Measurements from ENCODE around the gene VCP. TPM values are rescaled to one million over a fixed set of nuclear protein-coding genes. Genes with fewer than 3 reads are reported as not detected.
"Not testable (repeated sequence)": the region's sequence is repeated elsewhere in the genome, so short reads cannot be mapped to it uniquely, and the experiment has no call there.

Gene VCP
- total RNA-seq, 8 experiments from 2014 or later: 112 to 342 (median 164) TPM

DNA sequence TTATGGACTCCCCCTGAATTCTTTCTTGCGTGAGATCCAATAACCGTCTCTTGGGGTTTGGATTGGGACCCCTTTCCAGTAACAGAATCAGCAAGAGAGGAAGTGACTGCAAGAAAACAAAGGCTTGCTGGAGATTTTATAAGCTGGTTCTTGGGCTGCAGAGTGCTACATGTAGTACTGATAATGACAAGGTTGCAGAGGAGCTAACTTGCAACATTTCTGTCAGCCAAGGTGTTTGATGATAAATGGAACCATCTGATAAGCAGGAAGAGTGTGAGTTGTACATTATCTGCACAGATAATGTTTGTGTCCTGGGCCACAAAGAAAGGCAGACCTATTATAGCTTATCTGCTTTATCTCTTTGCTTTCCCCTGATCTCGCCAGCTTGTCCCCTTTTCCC lies 45.8 kb downstream of the VCP start:
- in situ Hi-C loops (cut with MboI; ENCODE audit: low pct_unique_long_range_greater_than_20kb in 2 of 9, low sequenced_read_pairs in 9 of 9, unreplicated experiment in 9 of 9): no loop called here
- H3K4me3 ChIP-seq: no peak overlapping the region
- WGBS, 10 experiments: 28 to 100% (median 82%) methylated on average over 1 to 3 of the region's 3 CpGs
- no peak for ATAC-seq (replicated peaks in 6 of 8)
- H3K27ac ChIP-seq: no peak overlapping the region
- no peaks in the 10 kb centered on the region for H3K4me1 ChIP-seq (replicated peaks in 1 of 2)

DNA sequence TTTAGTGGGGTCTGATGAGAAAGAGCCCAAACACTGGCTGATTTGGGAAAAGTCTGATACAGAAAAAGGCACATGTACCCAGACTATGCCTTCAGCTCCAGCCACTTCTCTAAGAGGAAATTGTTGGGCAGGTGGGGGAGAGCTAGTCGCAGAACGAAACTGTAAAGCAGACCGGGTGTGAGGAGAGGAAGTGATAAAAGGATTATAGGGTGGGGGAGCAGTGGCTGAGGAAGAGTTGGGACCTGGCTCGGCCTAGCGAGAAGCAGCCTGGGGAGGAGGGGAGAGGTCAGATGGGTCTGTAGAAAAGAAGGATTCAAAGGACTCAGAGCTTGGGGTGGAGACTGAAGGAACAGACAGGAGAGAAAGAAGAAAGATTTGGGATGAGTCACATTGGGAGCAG lies 49.0 kb downstream of the VCP start:
- H3K4me1 ChIP-seq (replicated peaks in 1 of 2); H3K4me3 ChIP-seq; in situ Hi-C loops (cut with MboI; ENCODE audit: low pct_unique_long_range_greater_than_20kb in 2 of 9, low sequenced_read_pairs in 9 of 9, unreplicated experiment in 9 of 9); ATAC-seq (replicated peaks in 6 of 8); H3K27ac ChIP-seq: not testable (repeated sequence)
- WGBS, 10 experiments: 72 to 90% (median 82%) methylated on average over 1 to 4 of the region's 5 CpGs; no CpG with 5 or more reads in 6 of the 10 experiments

DNA sequence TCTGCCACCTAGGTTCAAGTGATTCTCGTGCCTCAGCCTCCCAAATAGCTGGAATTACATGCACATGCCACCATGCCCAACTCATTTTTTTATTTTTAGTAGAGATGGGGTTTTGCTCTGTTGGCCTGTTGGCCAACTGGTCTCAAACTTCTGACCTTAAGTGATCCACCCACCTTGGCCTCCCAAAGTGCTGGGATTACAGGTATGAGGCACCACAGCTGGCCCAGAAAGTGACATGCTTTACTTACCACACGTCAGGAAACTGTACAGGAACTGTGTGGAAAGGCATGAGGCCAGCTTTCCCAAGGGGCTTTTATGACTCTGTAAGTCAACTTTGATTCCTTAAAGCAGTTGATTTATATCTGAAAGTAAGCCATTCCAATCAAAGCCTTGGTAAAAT lies 57.9 kb downstream of the VCP start:
- H3K4me1 ChIP-seq (replicated peaks in 1 of 2): no peaks in the 10 kb centered on the region
- in situ Hi-C loops (cut with MboI; ENCODE audit: low pct_unique_long_range_greater_than_20kb in 2 of 9, low sequenced_read_pairs in 9 of 9, unreplicated experiment in 9 of 9): no loop called here
- no peak overlapping the region for H3K4me3 ChIP-seq
- ATAC-seq (replicated peaks in 6 of 8): no peak
- H3K27ac ChIP-seq: no peak overlapping the region
- 0 to 100% (median 75%) methylated on average over 1 to 2 of the region's 2 CpGs; no CpG with 5 or more reads in 1 of the 10 experiments for WGBS, 10 experiments

DNA sequence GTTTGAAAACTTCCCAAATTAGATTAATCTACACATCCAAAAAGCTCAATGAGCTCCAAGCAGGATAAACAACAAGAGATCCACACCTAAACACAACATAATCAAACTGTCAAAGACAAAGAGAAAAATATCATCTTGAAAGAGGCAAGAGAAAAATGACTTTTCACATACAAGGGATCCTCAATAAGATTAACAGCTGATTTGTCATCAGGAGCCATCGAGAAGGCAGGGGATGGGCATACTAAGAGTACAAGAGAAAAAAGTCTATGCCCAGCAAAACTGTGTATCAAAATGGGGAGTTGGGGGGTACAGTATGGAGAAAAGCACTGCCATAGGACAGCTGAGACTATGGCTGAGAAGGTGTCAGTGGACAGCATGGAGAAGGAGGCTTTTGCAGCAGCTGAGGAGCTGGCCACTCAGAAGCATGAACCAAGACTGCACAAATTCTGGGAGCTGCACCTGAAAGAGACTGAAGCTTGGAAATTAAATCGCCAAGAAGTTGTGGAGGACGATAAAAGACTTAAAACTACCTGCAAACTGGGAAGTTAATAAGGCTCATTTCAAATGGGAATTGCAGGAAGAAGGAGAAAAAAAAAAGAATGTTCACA lies 62.0 kb downstream of the VCP start:
- H3K27ac ChIP-seq: no peak overlapping the region
- ATAC-seq (replicated peaks in 6 of 8): no peak
- in situ Hi-C loops (cut with MboI; ENCODE audit: low pct_unique_long_range_greater_than_20kb in 2 of 9, low sequenced_read_pairs in 9 of 9, unreplicated experiment in 9 of 9): no loop called here
- WGBS, 10 experiments: 33 to 94% (median 90%) methylated on average over 1 to 3 of the region's 3 CpGs
- no peaks in the 10 kb centered on the region for H3K4me1 ChIP-seq (replicated peaks in 1 of 2)
- no peak overlapping the region for H3K4me3 ChIP-seq

Other genes with a start within 250 kb of the VCP start
- gene PHF24, start 114.3 kb downstream of the VCP start, total RNA-seq: 10 to 100 TPM in 1 of 8 experiments, 1 to 10 TPM in 3, under 1 TPM in 4; 0.04 to 21.3 (median 0.93) TPM
- gene DNAJB5, start 82.9 kb downstream of the VCP start, total RNA-seq: 10 to 100 TPM in 6 of 8 experiments, 1 to 10 TPM in 2; 4.8 to 45.8 (median 30.2) TPM
- 10 to 100 TPM in 7 of 8 experiments, 1 to 10 TPM in 1; 9.1 to 40.7 (median 22.5) TPM for gene FANCG, start 7.3 kb upstream of the VCP start, total RNA-seq
- gene PIGO, start 24.0 kb upstream of the VCP start, total RNA-seq: 10 to 100 TPM in 5 of 8 experiments, 1 to 10 TPM in 3; 7.8 to 27.0 (median 12.7) TPM
- gene STOML2, start 30.5 kb upstream of the VCP start, total RNA-seq: 100 to 1,000 TPM in 7 of 8 experiments, 10 to 100 TPM in 1; 87.2 to 178 (median 125) TPM
- gene ATOSB, start 43.2 kb upstream of the VCP start, total RNA-seq: 10 to 100 TPM; 16.1 to 39.3 (median 23.2) TPM
- gene UNC13B, start 89.4 kb upstream of the VCP start, total RNA-seq: 10 to 100 TPM; 32.3 to 71.1 (median 53.4) TPM